Karpas-422 (cell line): ENCODE results near the gene DNAJC30. TPM values are rescaled to one million over a fixed set of nuclear protein-coding genes. Genes with fewer than 3 reads are reported as not detected.

ENCODE experiments used
- DNase-seq: peaks from one replicate; pipeline ENCODE4 v3.0.0-alpha.2; 2015
- H2AFZ ChIP-seq: fragments of 200-600 bp; sonication (generic); 2 replicates; pipeline ENCODE4 v1.6.1; 2014; ENCODE audit warnings: antibody characterized with exemption, low read length, mixed read lengths
- H3K27ac ChIP-seq: fragments of 200-600 bp; sonication (generic); 2 replicates; pipeline ENCODE4 v1.5.1; 2014; ENCODE audit warnings: mild to moderate bottlenecking, low read length, moderate library complexity
- H3K27me3 ChIP-seq: fragments of 200-600 bp; sonication (generic); 2 replicates; pipeline ENCODE4 v1.6.1; 2014; ENCODE audit warnings: low read length, mixed read lengths
- H3K36me3 ChIP-seq: fragments of 200-600 bp; sonication (generic); 2 replicates; pipeline ENCODE4 v1.6.1; 2014; ENCODE audit warnings: low read length, mixed read lengths; ENCODE audit not compliant: insufficient read depth
- H3K4me1 ChIP-seq: fragments of 200-600 bp; sonication (generic); 2 replicates; pipeline ENCODE4 v1.6.1; 2014; ENCODE audit warnings: mild to moderate bottlenecking, low read length, mixed read lengths
- H3K4me2 ChIP-seq: fragments of 200-600 bp; sonication (generic); 2 replicates; pipeline ENCODE4 v1.6.1; 2014; ENCODE audit warnings: low read length, low read depth, mild to moderate bottlenecking; ENCODE audit not compliant: poor library complexity, severe bottlenecking
- H3K4me3 ChIP-seq: fragments of 200-600 bp; sonication (generic); 2 replicates; pipeline ENCODE4 v1.5.1; 2014; ENCODE audit warnings: mild to moderate bottlenecking, antibody characterized with exemption, low read length, mixed read lengths
- H3K79me2 ChIP-seq: fragments of 200-600 bp; sonication (generic); 2 replicates; pipeline ENCODE4 v1.6.1; 2014; ENCODE audit warnings: mild to moderate bottlenecking, low read length, mixed read lengths
- H3K9ac ChIP-seq: fragments of 200-600 bp; sonication (generic); 2 replicates; pipeline ENCODE4 v1.6.0; 2014; ENCODE audit warnings: low read length
- H3K9me2 ChIP-seq: fragments of 200-600 bp; sonication (generic), shearing (Covaris generic); replicated peaks from 2 replicates; pipeline ENCODE4 v1.6.0; 2014; ENCODE audit warnings: mild to moderate bottlenecking, low read length, moderate library complexity; ENCODE audit not compliant: insufficient read depth
- H3K9me3 ChIP-seq: fragments of 300-700, 200-600 bp; sonication (generic); 2 replicates; pipeline ENCODE4 v1.6.1; 2014; ENCODE audit warnings: low read length, mixed read lengths
- H4K20me1 ChIP-seq: fragments of 200-600 bp; sonication (generic); 2 replicates; pipeline ENCODE4 v1.6.1; 2014; ENCODE audit warnings: mild to moderate bottlenecking, antibody characterized with exemption, low read length, low read depth; ENCODE audit not compliant: insufficient read depth
- total RNA-seq: library from RNA; depleted of rRNA; stranded (reverse); fragments of >200 nt; shearing (Covaris generic); gene quantifications from 2 replicates; pipeline ENCODE4 v1.2.3, GENCODE V29; 2014; ENCODE audit warnings: low replicate concordance

The DNAJC30 gene
- total RNA-seq, 1 experiment from 2014 or later, result 1.3 TPM

- Histone ChIP-seq H3K4me1 (peaks cover 2% of the 10 kb centered on the region; the same call in 1 of the 2 replicates), H2AFZ (no peak overlapping the region), H3K9ac (no peak overlapping the region), H4K20me1 (no peaks in the 10 kb centered on the region), H3K79me2 (no peaks in the 10 kb centered on the region), H3K9me3 (no peaks in the 10 kb centered on the region), H3K9me2 (no peaks in the 10 kb centered on the region), H3K27ac (no peak overlapping the region), H3K36me3 (no peaks in the 10 kb centered on the region), H3K27me3 (no peaks in the 10 kb centered on the region), H3K4me3 (no peak overlapping the region), H3K4me2 (no peak overlapping the region)
- no peak for DNase-seq
These were observed 11.3 kb downstream of the DNAJC30 start for GRCh38 chr7:73671857-73672445.

DNA sequence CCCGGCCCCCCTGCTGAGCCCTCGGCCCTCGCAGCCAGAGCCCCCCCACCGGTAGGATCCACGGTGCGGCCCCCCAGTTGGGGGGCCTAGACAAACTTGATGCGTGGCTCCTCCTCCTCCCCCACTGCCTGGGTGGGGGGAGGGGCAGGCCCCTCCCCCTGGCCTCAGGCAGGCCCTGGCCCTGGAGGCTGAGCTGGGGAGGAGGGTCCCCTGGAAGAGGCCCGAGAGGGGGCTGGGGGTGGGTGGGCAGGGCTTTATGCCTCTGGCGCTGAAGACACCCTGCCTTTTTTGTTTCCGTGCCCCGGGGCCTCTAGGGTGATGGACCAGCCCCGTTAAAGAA lies 12.0 kb downstream of the DNAJC30 start:
- no peak overlapping the region for H3K27ac ChIP-seq
- H3K36me3 ChIP-seq, result no peaks in the 10 kb centered on the region
- H3K9me3 ChIP-seq, result no peaks in the 10 kb centered on the region
- H3K4me1 ChIP-seq, result peaks cover 2% of the 10 kb centered on the region; the same call in 1 of the 2 replicates
- no peaks in the 10 kb centered on the region for H3K79me2 ChIP-seq
- no peak overlapping the region for H3K9ac ChIP-seq
- no peaks in the 10 kb centered on the region for H4K20me1 ChIP-seq
- no peaks in the 10 kb centered on the region for H3K9me2 ChIP-seq
- H3K4me2 ChIP-seq, result no peak overlapping the region
- H2AFZ ChIP-seq, result no peak overlapping the region
- no peak overlapping the region for H3K4me3 ChIP-seq
- no peak for DNase-seq
- no peaks in the 10 kb centered on the region for H3K27me3 ChIP-seq

DNA sequence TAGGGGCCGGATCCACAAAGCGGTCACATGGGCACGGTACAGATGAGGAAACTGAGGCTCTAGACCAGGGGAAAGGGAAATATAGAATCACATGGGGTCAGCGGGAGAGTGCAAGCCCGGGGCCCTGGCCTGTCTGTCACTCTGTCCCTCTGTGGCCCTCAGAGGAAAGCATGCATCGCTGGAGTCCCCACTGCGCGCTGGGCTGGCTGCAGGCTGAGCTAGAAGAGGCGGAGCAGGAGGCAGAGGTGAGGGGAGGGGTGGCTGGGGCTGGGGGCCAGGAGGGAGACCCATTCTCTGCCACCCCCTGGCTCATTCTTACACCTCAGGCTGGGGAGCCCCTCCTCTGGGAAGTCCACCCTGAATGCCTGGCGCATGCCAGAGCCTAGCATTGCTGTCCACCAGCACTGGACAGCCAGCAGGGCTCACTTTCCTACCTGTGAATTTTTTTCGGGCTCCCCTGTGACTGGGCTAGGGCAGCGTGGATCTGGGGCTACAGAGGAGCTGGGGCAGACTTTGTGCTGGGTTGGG lies 13.3 kb downstream of the DNAJC30 start:
- Histone ChIP-seq H3K79me2 (no peaks in the 10 kb centered on the region), H3K4me3 (no peak overlapping the region), H3K36me3 (no peaks in the 10 kb centered on the region), H3K27me3 (no peaks in the 10 kb centered on the region), H3K4me2 (no peak overlapping the region), H3K9ac (no peak overlapping the region), H3K4me1 (peaks cover 2% of the 10 kb centered on the region; the same call in 1 of the 2 replicates), H2AFZ (no peak overlapping the region), H3K27ac (no peak overlapping the region), H4K20me1 (no peaks in the 10 kb centered on the region), H3K9me3 (no peaks in the 10 kb centered on the region), H3K9me2 (no peaks in the 10 kb centered on the region)
- no peak for DNase-seq

DNA sequence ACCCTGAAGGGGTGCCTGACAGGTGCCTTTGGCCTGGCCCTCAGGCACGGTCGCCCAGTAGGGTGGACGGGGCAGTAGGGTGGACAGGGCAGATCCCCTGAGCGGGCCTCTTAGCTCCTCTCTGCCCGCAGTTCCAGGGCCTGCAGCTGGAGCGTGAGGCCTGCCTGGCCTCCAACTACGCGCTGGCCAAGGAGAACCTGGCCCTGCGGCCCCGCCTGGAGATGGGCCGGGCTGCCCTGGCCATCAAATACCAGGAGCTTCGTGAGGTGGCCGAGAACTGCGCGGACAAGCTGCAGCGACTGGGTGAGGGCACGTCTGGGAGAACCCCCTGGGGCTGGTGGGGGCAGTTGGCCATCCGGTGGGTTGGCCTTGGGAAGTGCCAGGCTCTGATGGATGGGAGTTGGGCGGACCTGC lies 14.0 kb downstream of the DNAJC30 start:
- no peak overlapping the region for H2AFZ ChIP-seq
- DNase-seq, result no peak
- H3K9me2 ChIP-seq, result no peaks in the 10 kb centered on the region
- H3K27me3 ChIP-seq, result no peaks in the 10 kb centered on the region
- no peaks in the 10 kb centered on the region for H4K20me1 ChIP-seq
- no peaks in the 10 kb centered on the region for H3K36me3 ChIP-seq
- no peak overlapping the region for H3K4me3 ChIP-seq
- H3K4me1 ChIP-seq, result peaks cover 2% of the 10 kb centered on the region; the same call in 1 of the 2 replicates
- no peak overlapping the region for H3K27ac ChIP-seq
- no peak overlapping the region for H3K9ac ChIP-seq
- H3K4me2 ChIP-seq, result no peak overlapping the region
- no peaks in the 10 kb centered on the region for H3K79me2 ChIP-seq
- H3K9me3 ChIP-seq, result no peaks in the 10 kb centered on the region

GRCh38 chr7:73668886-73669230 lies 14.4 kb downstream of the DNAJC30 start:
- Histone ChIP-seq H3K9ac (no peak overlapping the region), H3K79me2 (no peaks in the 10 kb centered on the region), H3K4me1 (peaks cover 2% of the 10 kb centered on the region; the same call in 1 of the 2 replicates), H4K20me1 (no peaks in the 10 kb centered on the region), H3K4me2 (no peak overlapping the region), H3K9me3 (no peaks in the 10 kb centered on the region), H3K27ac (no peak overlapping the region), H3K27me3 (no peaks in the 10 kb centered on the region), H3K36me3 (no peaks in the 10 kb centered on the region), H3K9me2 (no peaks in the 10 kb centered on the region), H2AFZ (no peak overlapping the region), H3K4me3 (no peak overlapping the region)
- DNase-seq, result no peak

GRCh38 chr7:73668103-73668885 lies 15.0 kb downstream of the DNAJC30 start:
- no peak overlapping the region for H3K4me2 ChIP-seq
- no peaks in the 10 kb centered on the region for H3K9me3 ChIP-seq
- H3K27ac ChIP-seq, result no peak overlapping the region
- H3K9me2 ChIP-seq, result no peaks in the 10 kb centered on the region
- no peak overlapping the region for H3K9ac ChIP-seq
- no peak for DNase-seq
- H3K27me3 ChIP-seq, result no peaks in the 10 kb centered on the region
- H2AFZ ChIP-seq, result no peak overlapping the region
- peaks cover 2% of the 10 kb centered on the region; the same call in 1 of the 2 replicates for H3K4me1 ChIP-seq
- no peaks in the 10 kb centered on the region for H3K36me3 ChIP-seq
- H4K20me1 ChIP-seq, result no peaks in the 10 kb centered on the region
- H3K4me3 ChIP-seq, result no peak overlapping the region
- no peaks in the 10 kb centered on the region for H3K79me2 ChIP-seq

DNA sequence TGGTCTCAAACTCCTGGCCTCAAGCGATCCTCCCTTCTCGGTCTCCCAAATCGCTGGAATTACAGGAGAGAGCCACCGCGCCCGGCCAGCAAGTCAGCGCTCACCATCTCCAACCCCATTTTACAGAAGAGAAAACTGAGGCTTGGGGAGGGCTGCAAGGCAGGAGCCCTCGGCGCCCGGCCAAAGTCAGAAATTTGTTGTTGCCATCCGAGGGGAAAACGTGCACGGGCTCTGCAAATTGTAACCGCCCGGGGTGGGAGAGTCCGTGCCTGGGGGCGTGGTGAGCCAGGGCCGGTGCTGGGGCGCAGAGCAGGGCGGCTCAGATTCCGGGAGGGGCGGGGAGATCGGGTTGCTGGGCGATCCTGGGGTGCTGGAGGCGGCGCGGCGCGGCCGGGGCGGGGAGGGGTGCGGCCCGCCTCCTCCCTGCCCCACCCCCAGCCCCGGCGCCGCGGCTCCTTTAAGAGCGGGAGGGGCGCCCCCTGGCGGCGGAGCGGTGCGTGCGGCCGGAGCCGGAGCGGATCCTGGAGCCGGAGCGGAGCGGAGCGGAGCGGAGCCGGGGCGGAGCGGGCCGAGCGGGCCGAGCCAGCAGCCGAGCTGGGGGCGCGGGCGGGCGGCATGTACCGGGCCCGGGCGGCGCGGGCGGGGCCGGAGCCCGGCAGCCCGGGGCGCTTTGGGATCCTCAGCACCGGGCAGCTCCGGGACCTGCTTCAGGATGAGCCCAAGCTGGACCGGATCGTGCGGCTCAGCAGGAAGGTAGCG lies 15.7 kb downstream of the DNAJC30 start, which contains the start of gene VPS37D:
VPS37D (plus strand) TSS at position 488 of the 759 bp plus-strand sequence; CDS start at position 616, 128 bp downstream.
- no peaks in the 10 kb centered on the region for H3K9me2 ChIP-seq
- peak; percentile 97 for DNase-seq
- peak within 1 kb of the TSS; percentile 44 for H3K4me2 ChIP-seq
- no peaks in the 10 kb centered on the region for H4K20me1 ChIP-seq
- H3K9ac ChIP-seq, result no peak within 1 kb of the TSS
- H3K27me3 ChIP-seq, result no peaks in the 10 kb centered on the region
- H3K79me2 ChIP-seq, result no peaks in the 10 kb centered on the region
- no peak within 1 kb of the TSS for H3K4me3 ChIP-seq
- peaks cover 2% of the 10 kb centered on the region; the same call in 1 of the 2 replicates for H3K4me1 ChIP-seq
- H3K27ac ChIP-seq, result no peak within 1 kb of the TSS
- no peaks in the 10 kb centered on the region for H3K9me3 ChIP-seq
- no peaks in the 10 kb centered on the region for H3K36me3 ChIP-seq
- H2AFZ ChIP-seq, result no peak within 1 kb of the TSS

- H3K9me2 ChIP-seq, result no peaks in the 10 kb centered on the region
- H3K9me3 ChIP-seq, result no peaks in the 10 kb centered on the region
- no peaks in the 10 kb centered on the region for H4K20me1 ChIP-seq
- no peak for DNase-seq
- no peak overlapping the region for H3K9ac ChIP-seq
- no peak overlapping the region for H2AFZ ChIP-seq
- no peak overlapping the region for H3K4me3 ChIP-seq
- no peaks in the 10 kb centered on the region for H3K27me3 ChIP-seq
- no peaks in the 10 kb centered on the region for H3K36me3 ChIP-seq
- no peak overlapping the region for H3K4me2 ChIP-seq
- peaks cover 2% of the 10 kb centered on the region; the same call in 1 of the 2 replicates for H3K4me1 ChIP-seq
- no peaks in the 10 kb centered on the region for H3K79me2 ChIP-seq
- no peak overlapping the region for H3K27ac ChIP-seq
These were observed 20.2 kb downstream of the DNAJC30 start for GRCh38 chr7:73663033-73663432.
